GM19025 (cell line): ENCODE measurements around the gene NUP88.
A peak's percentile ranks its signal among the peaks of the same experiment; 100 is the strongest.
"Not testable (repeated sequence)": the region's sequence is repeated elsewhere in the genome, so short reads cannot be mapped to it uniquely, and the experiment has no call there.

Experiments
- ATAC-seq: cut with Tn5 transposase; IDR thresholded peaks from one replicate; pipeline ENCODE4 v1.9.1; 2021; ENCODE audit warnings: mild to moderate bottlenecking, low read depth, moderate library complexity; ENCODE audit not compliant: unreplicated experiment

The NUP88 gene

DNA sequence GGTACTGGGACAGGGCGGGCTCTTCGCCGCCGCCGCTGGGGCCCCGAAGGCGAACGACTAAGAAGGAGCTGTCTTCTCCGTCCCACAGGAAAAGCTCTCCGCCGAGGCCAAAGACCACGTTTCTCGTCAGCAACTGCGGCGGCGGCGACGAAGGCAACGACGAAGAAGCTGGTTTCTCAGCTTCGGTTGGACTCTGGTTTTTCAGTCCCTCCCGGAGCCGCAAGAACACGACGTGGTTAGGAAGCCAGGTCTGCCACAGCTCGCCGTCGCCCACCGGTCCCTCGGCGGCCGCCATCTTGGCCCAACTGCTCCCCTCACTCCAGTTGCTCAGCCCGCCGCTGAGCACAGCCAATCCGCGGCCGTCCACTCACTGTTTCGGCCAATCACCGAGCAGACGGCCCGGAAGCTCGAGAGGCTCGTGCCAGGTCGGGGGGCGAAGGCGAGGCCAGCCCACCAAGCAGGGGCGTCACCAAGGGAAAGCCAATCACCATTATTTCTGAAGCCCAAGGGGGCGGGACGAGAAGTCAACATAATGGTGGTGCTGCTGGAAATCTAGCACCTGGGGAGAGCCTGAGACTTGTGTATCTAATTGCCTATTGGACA is at the start of gene NUP88:
Gene NUP88 (minus strand): TSS at position 307 of the 603 bp plus-strand sequence. CDS start 12 bp downstream, at position 295.
- ATAC-seq, result peak; percentile 82

DNA sequence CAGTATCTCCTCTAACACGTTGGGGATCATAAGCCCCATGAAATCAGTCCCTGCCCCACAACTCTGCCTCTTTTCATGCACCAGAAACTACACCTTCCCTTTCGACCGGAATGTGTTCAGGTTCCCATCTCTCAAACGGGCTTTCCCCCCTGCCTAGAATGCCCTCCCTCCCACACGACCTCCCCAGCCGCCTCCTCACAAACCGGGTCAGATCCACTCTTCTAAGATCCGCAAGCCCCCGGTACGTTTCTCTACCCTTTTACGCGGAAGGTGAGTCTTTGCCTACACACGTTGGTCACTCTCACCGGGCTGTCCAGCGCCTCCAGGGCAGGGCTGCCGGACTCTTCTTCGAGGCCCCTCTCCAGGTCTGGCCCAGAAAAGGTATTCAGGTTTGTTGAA is 48.6 kb upstream of the NUP88 start:
- no peak for ATAC-seq

DNA sequence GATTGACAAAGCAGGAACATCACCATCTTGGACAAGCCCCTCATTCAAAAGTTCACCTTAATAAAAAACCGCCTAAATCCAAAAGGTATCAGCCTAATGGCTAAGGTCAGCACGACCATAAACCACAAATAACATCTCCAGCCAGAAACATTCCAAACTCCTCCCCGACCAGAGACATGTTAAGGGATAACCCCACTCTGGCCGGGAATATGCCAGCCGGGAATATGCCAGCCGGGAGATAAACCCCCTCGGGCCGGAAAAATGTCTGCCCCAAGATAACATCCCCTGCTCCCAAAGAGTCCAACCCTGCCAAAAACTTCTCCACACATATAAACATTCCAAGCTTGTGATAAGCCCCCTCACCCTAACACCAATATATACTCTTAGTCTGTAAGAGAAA is 48.0 kb upstream of the NUP88 start:
- ATAC-seq, result no peak

DNA sequence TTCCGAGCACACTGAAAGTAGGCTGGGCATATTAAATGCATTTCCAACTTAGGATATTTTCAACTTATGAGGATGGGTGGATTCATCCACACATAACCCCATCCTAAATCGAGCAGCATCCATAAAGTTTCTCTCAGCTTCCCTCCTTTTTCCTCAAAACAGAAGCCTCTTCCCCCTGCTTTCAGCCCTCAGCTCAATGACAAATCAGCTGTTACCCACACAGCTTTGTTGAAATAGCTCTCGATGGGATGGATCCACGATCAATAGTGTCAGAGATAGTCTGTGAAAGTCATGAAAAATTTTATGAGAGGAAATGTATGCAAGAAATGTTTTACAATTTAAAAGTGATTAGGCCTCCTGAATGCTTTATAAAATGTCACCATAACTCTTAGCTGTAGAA is 46.8 kb upstream of the NUP88 start:
- no peak for ATAC-seq

DNA sequence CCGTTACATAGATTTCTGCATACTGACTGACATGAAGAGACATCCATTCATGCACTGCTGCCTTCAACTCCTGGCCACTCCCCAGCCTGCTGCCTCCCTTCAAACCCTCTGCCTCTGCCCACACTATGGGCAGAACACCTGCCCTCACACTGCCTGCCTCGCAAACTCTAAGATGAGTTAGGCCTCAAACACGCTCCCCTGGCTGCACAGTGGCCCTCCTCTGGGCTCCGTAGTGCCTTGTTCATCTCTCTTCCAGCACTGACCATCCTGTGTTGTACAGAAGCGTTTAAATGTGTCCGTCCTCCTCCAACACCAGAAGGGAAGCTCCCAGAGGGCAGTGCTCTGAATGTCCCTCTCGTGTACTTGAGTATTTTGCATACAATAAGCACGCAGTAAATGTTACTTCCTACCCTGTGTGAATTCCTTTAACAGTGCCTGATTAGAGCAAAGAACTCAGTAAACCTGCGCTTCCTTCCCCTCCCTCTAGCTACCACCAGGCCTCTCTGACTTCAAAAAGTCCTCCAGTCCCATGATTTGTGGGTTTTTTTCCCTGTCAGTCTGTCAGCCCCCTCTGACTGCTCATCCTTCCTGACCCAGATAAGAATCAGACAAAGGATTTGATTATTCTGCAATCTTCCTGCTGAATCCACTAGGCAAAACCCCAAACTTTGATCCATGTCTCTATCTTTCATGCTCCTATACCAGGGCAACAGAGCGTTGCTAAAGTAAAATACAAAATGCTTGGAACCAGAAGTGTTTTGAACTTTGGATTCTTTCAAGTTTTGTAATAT is 45.5 kb upstream of the NUP88 start:
- no peak for ATAC-seq

DNA sequence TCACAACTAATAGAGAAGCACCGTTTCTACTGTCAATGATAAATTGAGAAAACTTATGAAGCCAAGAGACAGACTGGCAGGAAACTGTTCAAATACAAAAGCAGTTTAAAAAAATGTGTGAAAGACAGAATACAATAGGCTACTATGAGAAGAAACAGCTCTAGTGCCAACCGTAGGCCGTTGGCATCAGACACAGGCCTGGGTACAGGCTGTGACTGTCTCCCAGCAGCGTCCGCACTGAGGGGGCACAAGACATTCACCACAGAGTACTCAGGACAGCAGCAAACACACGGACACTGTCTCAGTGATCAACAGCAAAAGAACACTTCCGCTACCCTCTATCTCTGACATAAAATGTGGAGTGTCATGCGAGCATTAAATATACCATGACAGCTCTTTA is 27.3 kb upstream of the NUP88 start:
- no peak for ATAC-seq

DNA sequence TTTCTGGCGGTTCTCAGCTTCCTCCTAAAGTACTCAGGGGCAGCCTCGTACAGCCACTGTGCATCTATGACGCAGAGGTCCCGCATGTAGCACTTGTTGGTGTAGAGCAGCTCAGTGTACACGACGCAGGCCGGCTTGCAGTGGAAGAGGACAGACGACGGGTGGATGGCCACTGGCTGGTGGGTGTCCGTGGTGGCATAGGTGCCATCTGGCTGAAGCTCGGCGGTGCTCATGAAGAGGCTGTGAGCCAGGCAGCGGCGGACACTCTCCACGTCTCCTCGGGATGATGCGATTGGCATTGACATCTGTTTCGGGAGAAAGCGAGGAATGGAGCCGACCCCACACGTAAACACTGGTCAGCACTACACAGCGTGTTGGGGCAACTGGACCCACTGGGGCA is 24.7 kb upstream of the NUP88 start:
- ATAC-seq, result no peak

DNA sequence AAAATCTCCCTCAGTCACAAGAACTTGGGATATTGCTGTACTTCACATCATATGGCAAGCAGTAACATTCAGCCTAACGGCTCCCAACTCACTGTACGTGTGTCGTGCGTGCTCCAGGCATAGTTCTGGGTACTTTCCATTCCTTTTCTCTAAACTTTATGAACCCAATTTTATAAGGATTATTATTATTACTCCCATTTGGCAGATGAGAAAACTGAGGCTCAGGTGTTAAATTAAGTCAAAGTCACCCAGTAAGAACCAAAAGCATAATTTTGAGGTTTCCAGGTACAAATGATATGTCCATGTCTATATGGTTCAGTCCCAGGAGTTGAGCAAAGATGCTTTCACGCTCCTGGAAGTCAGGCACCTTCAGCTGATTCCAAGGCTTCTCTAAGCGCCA is 24.3 kb upstream of the NUP88 start:
- no peak for ATAC-seq

DNA sequence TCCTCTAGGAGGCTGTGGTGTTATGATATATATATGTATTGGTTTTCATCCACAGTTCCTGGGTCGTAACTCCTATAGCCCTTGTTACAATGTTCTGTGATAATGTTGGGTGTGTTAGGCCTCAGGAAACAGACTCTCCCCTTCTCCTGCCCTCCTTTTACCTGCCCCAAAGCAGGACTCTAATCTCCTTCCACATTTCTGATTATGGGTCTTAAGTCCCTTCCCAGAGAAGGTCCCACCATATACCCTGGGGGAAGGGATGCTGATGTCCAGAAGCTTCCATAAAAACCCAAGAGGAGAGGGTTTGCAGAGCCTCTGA is 19.9 kb upstream of the NUP88 start:
- ATAC-seq, result no peak

DNA sequence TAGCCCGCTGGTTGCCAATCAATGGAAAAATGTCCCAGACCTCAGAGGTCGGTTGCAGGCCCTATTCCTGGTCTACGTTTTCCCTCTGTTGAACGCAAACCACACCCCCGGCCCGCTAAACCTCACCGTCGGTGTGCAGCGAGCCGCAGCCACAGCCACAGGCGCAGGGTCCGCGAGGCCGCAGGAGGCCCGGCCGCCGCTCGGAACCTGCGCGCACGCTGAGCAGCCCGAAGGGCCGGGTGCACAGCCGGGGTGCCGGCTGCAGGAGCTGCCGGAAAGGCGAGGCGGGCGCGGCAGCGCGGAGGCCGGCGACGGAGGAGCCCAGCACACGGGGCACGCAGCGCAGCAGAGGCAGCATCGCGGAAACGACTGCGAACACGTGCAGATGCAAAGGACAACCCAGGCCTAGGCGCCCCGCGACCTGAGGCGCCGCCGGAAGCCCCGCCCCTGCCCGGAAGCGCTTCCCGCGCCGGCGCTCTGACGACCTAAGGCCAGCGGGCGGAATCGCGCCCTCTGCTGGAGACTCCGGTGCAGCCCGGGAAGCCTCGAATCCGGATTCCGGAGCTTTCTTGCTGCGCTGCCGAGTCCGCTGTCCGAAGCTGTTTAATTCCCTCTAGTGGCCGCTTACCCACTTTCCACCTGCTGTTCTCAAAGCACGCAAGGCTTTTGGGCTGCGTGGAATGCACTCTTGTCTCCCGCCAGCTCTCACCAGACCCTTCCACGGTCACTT is 19.4 kb upstream of the NUP88 start, which contains the start of gene C1QBP:
Gene C1QBP (minus strand): TSS at position 440 of the 730 bp plus-strand sequence. CDS start 82 bp downstream, at position 358.
- ATAC-seq, result peak; percentile 82

DNA sequence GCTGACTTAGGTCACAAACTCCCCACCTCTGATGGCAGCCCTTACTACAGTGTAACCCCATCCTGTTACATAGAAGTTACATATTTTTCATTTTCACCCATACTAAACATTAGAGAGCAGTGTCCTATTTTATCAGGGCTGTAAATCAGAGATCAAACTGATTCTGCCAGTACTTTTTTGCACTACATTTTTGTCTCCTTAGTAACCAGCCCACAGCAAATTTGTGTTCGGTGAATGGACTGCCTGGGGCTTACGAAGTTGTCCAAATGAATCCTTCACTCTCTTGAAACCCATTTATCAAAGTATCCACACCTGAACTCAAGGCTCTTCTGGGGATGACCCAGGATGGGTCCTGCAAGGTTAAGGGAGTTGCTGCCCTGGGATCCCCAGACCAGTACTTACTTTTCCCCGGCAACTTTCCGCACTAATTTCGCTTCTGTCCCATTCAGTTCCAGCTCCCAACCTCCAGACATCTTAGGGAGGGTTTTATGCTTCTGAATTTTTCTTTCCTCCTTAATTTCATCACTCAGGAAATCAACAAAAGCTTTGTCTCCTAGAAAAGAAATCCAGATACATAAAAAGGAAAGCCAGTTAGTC is 18.4 kb upstream of the NUP88 start:
- ATAC-seq, result no peak

DNA sequence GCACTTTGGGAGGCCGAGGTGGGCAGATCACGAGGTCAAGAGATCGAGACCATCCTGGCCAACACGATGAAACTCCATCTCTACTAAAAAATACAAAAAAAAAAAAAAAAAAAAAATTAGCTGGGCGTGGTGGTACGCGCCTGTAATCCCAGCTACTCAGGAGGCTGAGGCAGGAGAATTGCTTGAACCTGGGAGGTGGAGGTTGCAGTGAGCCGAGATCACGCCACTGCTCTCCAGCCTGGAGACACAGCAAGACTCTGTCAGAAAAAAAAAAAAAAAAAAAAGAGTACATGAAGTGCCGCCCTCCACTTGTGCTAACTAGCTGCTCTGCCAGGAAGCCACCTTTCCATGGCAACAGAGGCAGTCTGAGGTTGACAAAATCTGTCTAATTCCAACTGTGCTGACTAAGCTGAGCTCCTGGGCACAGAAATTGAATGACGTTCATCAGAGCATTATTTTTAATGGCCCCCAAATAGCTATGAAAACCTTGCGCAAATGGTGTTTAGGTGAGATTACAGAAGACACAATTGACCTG is 16.4 kb upstream of the NUP88 start:
- ATAC-seq, result not testable (repeated sequence)

DNA sequence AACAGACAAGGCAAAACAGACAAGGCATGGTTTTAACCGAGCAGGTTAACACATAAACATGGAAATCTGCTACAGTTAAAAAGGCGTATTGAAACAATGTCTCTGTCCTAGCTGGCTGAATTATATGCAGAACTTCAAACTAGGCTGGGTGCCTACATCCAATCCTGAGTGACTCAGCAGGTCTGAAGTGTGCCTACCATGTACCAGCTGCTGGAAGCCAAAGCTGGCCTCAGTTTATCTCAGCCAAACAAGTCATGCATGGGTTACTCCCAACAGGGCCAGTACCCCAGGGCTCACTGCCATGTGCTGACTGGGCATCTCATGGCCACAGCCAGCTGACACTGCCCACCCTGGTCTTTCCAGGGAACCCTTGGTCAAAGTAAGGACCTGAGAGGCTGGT is 15.5 kb upstream of the NUP88 start:
- no peak for ATAC-seq

DNA sequence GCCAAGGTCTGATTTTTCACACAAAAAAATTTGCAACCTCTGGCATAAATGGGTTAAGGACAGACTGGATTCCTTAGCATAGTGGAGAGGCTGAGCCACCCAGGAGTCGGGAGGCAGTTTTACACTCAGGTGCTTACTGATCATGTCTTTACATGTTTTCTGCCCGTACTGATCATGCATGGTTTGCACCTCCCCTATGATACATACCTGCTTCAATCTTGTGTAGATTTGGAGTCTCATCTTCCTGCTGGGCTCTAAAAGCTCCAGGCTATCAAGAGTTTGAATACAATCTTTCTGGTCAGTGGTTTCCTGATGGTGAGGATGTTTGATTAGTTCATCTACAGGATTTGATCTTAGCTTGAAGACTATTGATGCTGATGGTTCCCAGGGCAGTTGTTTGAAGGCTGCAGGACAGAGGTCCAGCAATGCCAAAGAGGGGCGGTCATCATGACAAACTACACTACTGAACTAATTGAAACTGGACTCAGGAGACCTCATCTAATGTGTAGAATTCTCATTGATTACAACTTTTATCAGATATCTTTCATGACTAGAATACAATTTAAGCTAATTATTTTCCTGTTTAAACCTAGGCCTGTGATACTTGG is 12.6 kb upstream of the NUP88 start:
- ATAC-seq, result no peak

DNA sequence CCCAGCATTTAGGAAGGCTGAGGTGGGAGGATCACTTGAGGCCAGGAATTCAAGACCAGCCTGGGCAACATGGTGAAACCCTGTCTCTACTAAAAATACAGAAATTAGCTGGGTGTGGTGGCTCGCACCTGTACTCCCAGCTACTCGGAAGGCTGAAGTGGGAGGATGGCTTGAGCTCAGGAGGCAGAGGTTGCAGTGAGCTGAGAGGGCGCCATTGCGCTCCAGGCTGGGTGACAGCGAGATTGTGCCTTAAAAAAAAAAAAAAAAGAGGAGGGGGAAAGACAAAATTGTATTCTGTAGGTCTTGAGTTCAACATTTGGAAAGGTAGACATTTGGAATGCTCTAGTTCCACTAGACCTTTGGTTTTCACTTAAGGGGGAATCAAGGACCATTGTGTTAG is 11.8 kb upstream of the NUP88 start:
- ATAC-seq, result not testable (repeated sequence)

DNA sequence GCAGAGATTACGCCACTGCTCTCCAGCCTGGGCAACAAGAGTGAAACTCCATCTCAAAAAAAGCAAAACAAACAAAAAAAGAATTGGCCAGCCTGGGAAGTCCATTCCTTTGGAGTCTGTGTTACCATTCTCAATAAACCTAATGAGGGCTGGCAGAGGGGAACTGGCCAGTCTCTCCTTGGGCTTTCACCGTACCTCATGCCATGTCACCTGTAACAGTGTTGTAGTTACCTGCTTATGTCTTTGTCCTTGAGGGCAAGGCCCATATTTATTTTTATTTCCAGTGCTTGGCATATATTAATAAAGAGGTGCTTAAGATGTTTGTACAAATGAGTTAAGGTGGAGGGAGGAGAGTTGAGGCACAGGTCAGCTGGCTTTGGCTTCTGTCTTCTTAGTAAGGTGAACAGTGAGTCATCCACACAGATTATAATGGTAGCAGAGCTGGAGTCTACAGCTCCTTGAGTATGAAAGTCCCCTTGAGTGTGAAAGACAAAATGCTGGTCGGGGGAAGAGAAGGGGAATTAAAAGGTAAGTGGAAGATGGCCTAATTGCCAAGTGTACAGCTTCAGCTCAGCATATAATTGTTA is 11.0 kb upstream of the NUP88 start:
- no peak for ATAC-seq

DNA sequence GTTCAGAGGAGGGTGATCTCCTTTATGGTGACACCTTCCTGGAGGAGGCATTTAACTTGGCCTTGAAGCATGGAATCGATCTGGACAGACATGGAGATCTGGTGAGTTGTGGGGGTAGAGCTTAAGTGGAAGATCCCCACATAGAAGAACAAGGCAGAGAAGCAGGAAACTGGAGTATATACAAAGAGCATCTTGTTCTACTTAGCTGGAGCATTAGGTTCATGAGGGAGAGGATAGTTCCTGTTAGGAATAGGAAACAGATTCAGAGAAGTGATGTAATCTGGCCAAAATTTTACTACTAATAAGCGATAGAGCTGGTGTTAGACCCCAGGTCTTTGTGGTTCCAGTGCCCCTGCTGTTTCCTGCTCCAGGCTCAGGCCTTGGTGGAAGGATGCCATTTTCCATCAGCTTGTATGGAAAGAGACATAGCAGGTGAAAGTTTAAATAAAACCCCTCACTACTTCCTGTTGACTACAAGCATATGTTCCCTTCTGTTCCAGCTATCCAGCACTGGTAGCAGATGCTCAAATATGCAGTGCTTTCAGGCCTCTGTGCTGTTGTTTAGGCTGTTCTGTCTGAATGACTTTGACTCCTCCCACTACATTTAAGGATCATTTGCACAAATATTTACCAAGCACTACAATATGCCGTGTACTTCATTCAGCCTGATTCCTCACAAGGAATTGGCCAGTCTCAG is 9.9 kb upstream of the NUP88 start:
- ATAC-seq, result no peak

DNA sequence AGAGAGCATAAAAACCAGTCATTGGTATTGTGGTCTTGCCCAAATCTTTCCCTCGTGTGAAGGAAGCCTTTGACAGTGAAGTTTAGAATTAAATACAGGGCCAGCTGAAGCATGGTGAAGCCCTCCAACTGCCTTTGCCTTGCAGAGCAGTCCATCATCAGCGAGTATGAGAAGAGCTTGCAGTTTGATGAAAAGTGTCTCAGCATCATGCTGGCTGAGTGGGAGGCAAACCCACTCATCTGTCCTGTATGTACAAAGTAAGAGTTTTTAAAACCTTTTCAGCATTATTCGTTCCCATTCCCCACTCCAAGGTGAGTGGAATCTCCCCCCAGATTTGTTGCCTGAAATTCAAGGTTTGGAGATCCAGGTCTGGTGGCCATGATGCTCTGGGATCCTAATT is 6.4 kb upstream of the NUP88 start:
- ATAC-seq, result no peak

DNA sequence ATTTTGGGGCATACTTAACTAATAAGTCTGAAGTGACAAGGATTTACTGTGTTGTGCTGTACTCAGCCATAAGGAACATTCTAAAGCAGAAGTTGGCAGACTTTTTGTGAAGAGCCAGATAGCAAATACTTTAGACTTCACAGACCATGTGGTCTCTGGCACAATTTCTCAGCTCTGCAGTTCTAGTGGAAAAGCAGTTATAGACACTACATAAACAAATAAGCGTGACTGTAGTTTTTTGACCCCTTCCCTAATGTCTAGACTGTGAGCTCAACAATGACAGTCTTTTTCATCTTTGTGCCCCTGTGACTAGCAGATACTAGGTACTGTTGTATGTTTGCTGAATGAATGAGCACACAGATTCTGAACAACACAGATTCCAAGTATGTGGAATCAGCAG is 5.4 kb upstream of the NUP88 start:
- ATAC-seq, result no peak

DNA sequence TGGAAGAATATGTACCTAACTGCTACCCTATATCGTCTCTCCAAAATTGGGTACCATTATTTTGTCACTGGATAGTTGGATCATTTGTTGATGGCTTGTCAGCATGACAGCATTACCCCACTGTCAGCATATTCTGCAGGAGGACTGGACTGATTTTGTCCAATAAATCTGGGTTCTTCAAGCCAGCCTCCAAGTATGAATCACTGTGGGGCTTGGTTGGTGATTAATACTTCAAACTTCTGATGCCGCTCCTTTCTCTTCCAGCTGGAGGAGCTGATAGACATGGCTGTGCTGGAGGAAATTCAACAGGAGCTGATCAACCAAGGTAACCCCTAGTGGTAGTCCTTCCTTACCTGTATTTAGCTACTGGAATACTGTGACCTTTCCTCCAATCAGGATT is 3.0 kb upstream of the NUP88 start:
- ATAC-seq, result no peak
